NT2/D1 (cell line): Measurements from ENCODE around the gene SCGB1D4.
"Not testable (repeated sequence)": the region's sequence is repeated elsewhere in the genome, so short reads cannot be mapped to it uniquely, and the experiment has no call there.

Experiments
- DNase-seq: peaks from one replicate; pipeline ENCODE4 v3.0.0-alpha.2; 2011; ENCODE audit warnings: low read depth, low spot score
- H3K27me3 ChIP-seq: 2 replicates; pipeline ENCODE4 v1.6.0; 2011; ENCODE audit warnings: mild to moderate bottlenecking; ENCODE audit not compliant: insufficient read length, insufficient read depth
- H3K36me3 ChIP-seq: 2 replicates; pipeline ENCODE4 v1.6.1; 2011; ENCODE audit warnings: mild to moderate bottlenecking, low read length, mixed read lengths; ENCODE audit not compliant: insufficient read depth, insufficient read length
- H3K4me1 ChIP-seq: 2 replicates; pipeline ENCODE4 v1.5.1; 2011; ENCODE audit not compliant: insufficient read depth, insufficient read length
- H3K4me3 ChIP-seq: 2 replicates; pipeline ENCODE4 v1.5.1; 2011; ENCODE audit warnings: low read depth; ENCODE audit not compliant: insufficient read length
- H3K9ac ChIP-seq: 2 replicates; pipeline ENCODE4 v1.6.0; 2011; ENCODE audit warnings: low read depth; ENCODE audit not compliant: insufficient read length
- H3K9me3 ChIP-seq: 2 replicates; pipeline ENCODE4 v1.5.1; 2011; ENCODE audit warnings: mild to moderate bottlenecking, low read length; ENCODE audit not compliant: insufficient read depth
- SUZ12 ChIP-seq: IDR thresholded peaks from 2 replicates; pipeline ENCODE4 v1.6.1; 2011; ENCODE audit not compliant: insufficient read length, insufficient read depth; ENCODE audit errors: extremely low read depth
- YY1 ChIP-seq: IDR thresholded peaks from 2 replicates; pipeline ENCODE4 v1.6.1; 2011; ENCODE audit not compliant: insufficient read length, insufficient read depth
- ZNF274 ChIP-seq: IDR thresholded peaks from 2 replicates; pipeline ENCODE4 v1.6.1; 2011; ENCODE audit warnings: mild to moderate bottlenecking, low read depth, low read length

Gene SCGB1D4

GRCh38 chr11:62337303-62338181 lies 38.7 kb upstream of the SCGB1D4 start, which contains the start of gene ASRGL1:
Gene ASRGL1 (plus strand): TSS chr11:62337448. CDS start chr11:62337978, 530 bp downstream.
- TF ChIP-seq YY1 (no peak), SUZ12 (no peak), ZNF274 (no peak)
- H3K9ac ChIP-seq: peak within 1 kb of the TSS; percentile 91
- H3K9me3 ChIP-seq: no peaks in the 10 kb centered on the region
- peak within 1 kb of the TSS; percentile 79 for H3K4me3 ChIP-seq
- peaks cover 10% of the 10 kb centered on the region for H3K36me3 ChIP-seq
- DNase-seq: peak; percentile 62
- no peaks in the 10 kb centered on the region for H3K4me1 ChIP-seq
- H3K27me3 ChIP-seq: peaks cover 5% of the 10 kb centered on the region

GRCh38 chr11:62336949-62337302 lies 38.1 kb upstream of the SCGB1D4 start:
- not testable (repeated sequence) for H3K4me1 ChIP-seq, H3K9me3 ChIP-seq, H3K36me3 ChIP-seq, H3K27me3 ChIP-seq, DNase-seq
- Histone ChIP-seq H3K4me3 (peak overlapping the region; percentile 79), H3K9ac (peak overlapping the region; percentile 91)

GRCh38 chr11:62333768-62334167 lies 34.9 kb upstream of the SCGB1D4 start:
- no peaks in the 10 kb centered on the region for H3K36me3 ChIP-seq
- H3K9ac ChIP-seq: no peak overlapping the region
- no peak overlapping the region for H3K4me3 ChIP-seq
- no peak for DNase-seq
- peaks cover 5% of the 10 kb centered on the region for H3K27me3 ChIP-seq
- TF ChIP-seq SUZ12 (no peak), ZNF274 (no peak), YY1 (no peak)
- H3K4me1 ChIP-seq: no peaks in the 10 kb centered on the region
- H3K9me3 ChIP-seq: no peaks in the 10 kb centered on the region

- DNase-seq, H3K36me3 ChIP-seq, H3K4me3 ChIP-seq, H3K9ac ChIP-seq, H3K27me3 ChIP-seq, H3K4me1 ChIP-seq, H3K9me3 ChIP-seq: not testable (repeated sequence)
These were observed 32.4 kb upstream of the SCGB1D4 start for GRCh38 chr11:62331264-62331663.

- H3K4me1 ChIP-seq, H3K36me3 ChIP-seq, H3K9me3 ChIP-seq, H3K27me3 ChIP-seq, H3K4me3 ChIP-seq, DNase-seq, H3K9ac ChIP-seq: not testable (repeated sequence)
These were observed 28.7 kb upstream of the SCGB1D4 start for GRCh38 chr11:62327541-62327940.

- H3K36me3 ChIP-seq, H3K4me3 ChIP-seq, H3K9me3 ChIP-seq, H3K4me1 ChIP-seq, DNase-seq, H3K9ac ChIP-seq, H3K27me3 ChIP-seq: not testable (repeated sequence)
These were observed 27.8 kb upstream of the SCGB1D4 start for GRCh38 chr11:62326719-62327118.

GRCh38 chr11:62325781-62326180 lies 26.9 kb upstream of the SCGB1D4 start:
- H3K9ac ChIP-seq, H3K9me3 ChIP-seq, H3K36me3 ChIP-seq, H3K27me3 ChIP-seq, H3K4me3 ChIP-seq, DNase-seq, H3K4me1 ChIP-seq: not testable (repeated sequence)

- Histone ChIP-seq H3K36me3 (no peaks in the 10 kb centered on the region), H3K27me3 (no peaks in the 10 kb centered on the region), H3K4me1 (no peaks in the 10 kb centered on the region), H3K4me3 (no peak overlapping the region), H3K9me3 (no peaks in the 10 kb centered on the region), H3K9ac (no peak overlapping the region)
- TF ChIP-seq YY1: no peak
- TF ChIP-seq ZNF274: no peak
- no peak for TF ChIP-seq SUZ12
- peak; percentile 62 for DNase-seq
These were observed 26.1 kb upstream of the SCGB1D4 start for GRCh38 chr11:62324731-62325556.
